Measurements from ENCODE around the gene TMEM259.

GRCh38 chr19:1049800-1050199, 28.9 kb upstream of the TMEM259 start:
- TF ChIP-seq CTCF (IDR thresholded peaks at IDR 0.05) (no peak), POLR2A (IDR thresholded peaks at IDR 0.05) (no peak)
